NOMO-1 (cell line): Measurements from ENCODE around the gene MORN1.

Experiments used
- DNase-seq, 2 experiments: peaks; one replicate each; lab custom pipeline; 2025; ENCODE audit not compliant: unreplicated experiment in 2 of 2; lab: John Stamatoyannopoulos, UW

Gene MORN1

DNA sequence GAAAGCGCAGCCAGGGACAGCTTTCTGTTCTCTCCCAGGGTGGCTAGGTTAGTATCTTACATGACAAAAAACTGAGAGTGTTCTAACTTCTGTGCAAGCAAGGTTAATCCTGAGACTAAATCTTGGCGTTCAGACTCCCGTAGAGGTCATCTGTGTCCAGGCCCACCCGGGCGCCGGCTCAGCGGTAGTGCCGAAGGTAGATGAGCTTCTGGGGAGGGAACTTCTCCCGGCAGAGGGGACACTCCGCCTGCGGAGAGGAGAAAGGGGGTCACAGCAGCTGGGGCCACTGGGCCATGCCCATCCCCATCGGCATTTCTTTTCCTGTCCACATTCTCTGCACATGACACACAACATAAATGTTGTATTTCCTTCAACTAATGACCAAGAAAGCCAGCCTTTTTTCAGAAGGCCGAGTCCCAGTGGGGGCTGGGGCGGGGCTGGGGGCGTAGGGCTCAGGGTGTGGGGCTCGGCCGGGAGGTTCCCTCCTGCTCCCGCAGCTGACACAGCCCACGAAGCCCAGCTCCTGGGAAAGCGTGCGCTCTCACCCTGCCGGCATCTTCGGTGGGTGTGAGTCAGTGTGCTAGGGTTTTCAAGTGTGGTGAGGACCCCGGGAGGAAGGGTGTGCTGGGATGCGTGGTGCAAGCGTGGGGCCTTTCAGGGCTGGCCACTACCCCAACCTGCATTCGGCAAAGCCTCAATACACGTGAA, 14.4 kb upstream of the MORN1 start:
- DNase-seq, result no peak

DNA sequence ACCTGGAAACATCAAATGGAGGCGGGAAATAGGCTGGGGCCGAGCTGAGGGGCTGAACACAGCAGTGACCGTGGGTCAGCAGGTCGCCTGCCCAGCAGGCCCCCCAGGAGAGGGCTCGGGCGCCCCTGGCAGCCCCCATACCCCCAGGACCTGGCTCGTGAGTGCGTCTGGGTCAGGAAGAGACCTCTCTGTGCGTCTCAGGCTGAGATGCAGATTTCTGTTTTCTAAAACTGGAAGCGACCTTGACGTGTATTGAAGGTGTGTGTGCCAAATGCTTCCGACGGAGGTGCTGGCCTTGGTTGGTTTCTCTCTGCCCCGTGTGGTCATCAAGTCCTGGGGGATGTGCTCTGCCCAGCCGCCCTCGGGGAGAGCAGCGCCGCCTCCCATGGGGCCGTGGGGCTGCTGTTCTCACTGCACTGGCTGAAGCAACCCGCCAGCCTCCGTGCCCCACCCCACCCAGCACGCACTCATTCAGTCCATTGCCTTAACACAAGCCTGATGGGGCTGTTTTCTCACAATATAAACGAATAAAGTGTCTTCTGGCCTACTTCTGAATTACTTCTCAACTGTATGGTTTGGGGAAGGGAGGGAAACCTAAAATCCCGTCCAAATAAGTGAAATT, 13.6 kb upstream of the MORN1 start:
- DNase-seq, result no peak

DNA sequence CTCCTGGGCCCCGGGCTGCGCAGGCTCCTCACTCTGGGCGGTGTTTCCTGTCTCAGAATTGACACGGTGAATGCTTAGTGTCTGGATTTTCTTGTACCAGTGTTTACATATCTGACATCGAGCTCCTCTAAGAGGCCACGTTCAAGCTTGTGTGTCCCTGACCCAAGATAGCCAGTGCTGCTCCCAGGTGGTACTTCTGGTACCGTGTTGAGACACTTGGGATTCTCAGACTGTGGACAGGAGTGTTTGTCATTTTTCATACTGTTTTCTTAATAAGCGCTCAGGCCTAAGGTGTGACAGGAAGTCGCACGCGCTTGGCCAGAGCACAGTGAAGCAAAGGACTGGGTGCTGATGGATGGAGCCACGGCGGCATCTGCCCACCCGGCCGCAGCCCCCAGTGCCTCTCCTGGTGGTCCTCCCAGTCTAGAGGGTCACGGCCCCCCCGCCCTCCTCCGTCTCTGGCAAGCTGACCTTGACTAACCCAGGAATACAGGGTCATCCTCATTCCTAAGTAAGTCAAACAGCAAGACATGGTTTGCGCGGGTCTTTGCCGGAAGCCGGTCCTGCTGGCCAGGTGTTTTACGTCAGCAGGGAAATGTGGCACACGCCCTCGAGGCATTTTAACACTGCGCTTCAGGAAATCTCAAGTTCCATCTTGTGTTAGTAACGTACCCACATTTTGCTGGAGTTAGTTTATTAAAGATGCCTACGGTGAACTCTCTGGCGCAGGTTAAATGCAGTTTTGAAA, 13.0 kb upstream of the MORN1 start:
- DNase-seq, result no peak

DNA sequence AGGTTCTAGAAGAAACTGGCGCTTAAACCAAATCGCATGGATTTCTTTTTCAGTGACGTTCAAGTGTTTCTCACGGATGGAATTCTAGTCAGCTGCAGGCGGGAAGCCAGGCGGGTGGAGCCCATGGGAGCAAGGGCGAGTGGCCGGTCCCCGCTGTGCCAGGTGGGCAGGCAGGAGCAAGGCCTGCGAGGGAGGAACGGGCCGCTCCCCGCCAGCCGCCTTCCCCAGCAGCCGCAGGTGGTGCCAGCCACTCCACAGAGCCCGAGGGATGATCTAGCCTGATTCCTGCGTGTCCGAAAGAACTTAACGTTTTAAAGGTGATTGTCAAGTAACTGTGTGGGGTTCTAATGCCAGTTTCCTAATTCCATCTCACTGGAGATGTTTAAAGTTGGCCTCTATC, 11.9 kb upstream of the MORN1 start:
- no peak for DNase-seq

DNA sequence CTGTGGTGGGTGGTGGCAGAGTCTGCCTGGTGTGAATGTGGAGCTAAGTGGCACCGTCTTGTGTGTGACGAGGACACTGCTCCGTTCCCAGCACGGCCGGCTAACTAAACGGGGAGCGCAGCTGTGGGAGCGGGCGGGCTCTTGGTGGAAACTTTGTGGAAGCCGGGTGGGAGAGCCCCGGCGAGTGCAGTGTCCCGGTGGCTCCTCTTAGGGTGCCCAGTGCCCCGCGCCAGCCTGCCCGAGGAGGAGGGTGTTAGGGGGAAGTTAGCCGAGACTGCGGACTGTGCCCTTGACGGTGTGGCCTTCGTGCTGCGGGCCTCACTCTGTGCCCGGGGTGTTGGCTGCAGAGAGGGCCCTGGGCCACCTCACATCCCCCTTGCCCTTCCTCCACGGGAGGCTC, 11.1 kb upstream of the MORN1 start:
- no peak for DNase-seq

DNA sequence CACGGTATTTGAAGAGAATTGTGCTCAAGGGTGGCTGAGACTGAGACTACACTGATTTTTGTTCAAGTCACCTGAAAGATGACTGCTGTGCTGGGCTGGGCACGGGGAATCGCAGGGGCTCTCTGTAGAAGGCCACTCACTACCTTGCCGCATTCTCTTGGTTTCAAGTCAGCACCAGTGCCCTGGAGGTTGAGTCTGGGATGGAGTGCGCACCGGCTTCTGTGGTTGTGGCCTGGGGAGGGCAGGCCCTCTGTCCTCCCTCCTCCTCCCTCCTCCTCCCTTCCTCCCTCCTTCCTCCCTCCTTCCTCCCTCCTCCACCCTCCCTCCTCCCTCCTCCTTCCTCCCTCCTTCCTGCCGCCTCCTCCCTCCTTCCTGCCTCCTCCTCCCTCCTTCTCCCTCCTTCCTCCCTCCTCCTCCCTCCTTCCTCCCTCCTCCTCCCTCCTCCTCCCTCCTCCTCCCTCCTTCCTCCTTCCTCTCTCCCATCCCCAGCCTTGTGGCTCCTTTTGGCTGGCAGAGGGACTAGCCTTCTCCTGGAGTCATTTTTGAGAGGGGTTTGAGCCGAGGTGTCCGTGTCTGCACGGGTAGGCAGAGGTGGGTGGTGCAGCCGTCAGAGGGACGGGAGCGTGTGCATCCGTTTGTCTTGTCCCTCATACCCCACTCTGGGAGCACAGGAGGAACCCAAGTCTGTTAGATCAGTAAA, 9.7 kb upstream of the MORN1 start:
- no peak for DNase-seq

DNA sequence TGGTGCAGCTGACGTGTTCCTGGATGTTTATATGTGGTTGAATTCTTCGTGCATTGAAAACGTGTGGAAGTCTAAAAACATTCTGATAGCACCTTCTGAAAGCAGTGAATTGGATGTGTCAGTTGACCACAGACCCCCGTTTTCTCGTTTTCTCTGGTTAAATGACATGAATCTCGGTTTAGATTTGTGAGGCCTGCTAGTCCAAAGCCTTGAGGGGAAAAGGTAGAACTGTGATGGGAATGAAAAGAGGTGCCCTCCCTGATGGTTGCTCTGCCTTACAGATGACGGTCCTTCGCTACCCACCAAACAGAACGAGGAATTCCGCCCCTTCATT, 9.2 kb upstream of the MORN1 start:
- no peak for DNase-seq

DNA sequence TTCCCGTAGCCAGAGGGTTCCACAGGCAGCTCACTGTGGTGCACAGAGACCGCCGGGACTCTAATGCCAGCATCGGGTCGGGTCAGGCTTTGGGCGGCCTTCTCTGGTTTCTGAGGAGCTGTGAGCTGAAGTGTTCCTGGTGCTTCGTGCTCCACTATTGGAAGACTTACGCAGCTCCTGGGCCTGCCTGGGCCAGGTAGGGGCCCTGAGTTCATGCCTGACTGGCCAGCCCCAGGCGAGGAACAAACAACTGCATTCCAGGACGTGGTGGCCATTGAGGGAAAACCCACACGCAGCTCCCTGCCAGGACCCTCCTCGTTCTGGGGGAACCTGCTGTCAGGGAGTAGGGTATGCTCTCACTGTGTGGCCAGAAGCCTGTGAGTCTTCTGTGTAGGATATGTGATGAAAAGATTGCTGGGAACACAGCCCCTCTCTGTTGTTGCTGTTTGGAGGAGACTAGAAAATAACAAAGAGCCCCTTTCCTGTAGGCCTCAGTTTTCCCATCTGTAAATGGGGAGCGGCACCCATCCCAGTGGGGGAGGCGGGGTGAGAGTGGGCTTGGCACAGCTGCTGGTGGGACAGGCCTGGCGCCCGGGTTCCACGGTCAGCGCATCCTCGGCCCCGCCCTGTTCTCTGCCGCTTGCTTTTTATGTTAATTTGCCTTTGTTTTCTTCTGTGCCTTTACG, 8.7 kb upstream of the MORN1 start:
- no peak for DNase-seq

DNA sequence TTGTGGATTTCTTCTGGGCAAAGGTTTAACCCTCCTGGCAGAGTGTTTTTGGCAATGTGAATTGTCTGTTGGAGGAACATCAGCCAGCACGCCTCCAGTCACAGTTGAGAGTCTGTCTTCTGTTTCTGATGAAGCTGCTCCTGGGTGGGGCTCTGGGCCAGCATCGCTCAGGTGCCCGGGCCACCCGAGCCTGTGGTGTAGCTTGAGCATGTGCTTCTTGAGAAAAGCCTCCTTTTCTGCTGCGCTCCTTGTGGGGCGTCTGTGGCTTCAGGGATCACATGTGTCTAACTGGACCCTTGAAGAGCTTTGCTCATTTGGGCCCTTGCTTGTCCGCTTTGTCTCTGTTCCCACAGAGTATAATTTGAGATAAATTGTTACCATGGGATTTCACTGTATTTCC, 7.5 kb upstream of the MORN1 start:
- DNase-seq, result no peak

DNA sequence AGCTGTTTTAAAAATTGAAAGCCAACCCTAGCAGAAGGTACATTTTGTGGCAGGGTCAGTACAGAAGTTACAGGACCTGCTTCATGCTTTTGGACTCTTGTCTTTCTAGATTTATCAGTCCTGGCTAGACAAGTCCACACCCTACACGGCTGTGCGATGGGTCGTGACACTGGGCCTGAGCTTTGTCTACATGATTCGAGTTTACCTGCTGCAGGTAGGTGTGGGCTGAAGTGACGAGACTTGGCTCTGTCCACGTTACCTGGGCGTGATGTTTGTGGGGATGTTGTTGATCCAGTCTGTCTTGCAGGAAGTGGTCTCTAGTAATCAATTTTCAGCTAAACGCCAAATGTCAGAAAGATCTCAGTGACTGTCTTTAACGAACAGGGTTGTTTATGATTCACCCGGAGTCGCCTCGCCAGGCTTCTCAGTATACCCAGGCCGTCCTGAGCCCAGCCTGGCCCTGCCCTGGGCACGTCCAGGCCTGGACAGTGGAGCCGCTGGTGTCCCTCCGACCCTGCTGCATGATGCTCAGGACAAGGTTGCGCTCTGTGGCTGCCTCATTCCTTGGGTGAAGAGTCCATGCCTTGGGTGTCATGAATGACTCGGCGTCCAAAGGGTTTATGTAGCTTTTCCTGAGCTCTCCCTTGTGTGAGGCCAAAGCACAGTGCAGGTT, 5.8 kb upstream of the MORN1 start:
- no peak for DNase-seq

DNA sequence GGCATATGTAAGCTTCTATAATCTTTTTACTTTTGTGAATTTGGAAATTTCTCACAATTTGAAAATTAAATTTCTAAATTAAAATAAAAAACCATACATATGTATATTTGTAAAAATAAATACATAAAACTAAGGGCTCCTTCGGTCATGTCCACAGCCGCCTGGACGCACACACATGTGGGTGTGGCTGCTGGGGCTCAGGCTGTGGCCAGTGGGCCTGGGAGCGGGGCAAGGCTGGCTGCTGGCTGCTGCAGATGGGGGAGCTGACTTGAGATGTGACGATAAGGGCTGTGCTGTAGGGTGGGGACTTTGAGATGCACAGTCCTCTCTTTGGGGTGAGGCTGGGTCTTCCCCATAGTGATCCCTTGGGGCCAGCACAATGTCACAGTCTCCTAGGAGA, 5.1 kb upstream of the MORN1 start:
- no peak for DNase-seq

DNA sequence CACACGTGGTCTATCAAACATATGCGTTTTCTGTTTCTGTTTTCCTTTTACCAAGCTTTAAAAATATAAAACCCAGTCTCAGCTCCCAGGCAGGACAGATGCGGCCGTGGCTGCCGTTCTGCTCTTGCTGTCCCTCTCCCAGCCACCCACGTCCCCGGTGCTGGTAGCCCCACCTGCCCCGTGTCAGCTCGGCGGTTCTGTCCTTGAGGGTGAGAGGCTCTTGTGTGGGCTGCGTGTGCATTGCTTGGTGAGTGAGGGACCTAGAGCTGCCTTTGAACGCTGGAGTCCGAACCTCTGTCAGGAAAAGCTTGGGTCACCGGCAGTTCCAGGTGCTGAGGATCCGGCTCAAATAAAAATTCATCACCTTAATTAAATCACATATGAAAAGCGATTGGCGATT, 4.7 kb upstream of the MORN1 start:
- DNase-seq, result no peak

DNA sequence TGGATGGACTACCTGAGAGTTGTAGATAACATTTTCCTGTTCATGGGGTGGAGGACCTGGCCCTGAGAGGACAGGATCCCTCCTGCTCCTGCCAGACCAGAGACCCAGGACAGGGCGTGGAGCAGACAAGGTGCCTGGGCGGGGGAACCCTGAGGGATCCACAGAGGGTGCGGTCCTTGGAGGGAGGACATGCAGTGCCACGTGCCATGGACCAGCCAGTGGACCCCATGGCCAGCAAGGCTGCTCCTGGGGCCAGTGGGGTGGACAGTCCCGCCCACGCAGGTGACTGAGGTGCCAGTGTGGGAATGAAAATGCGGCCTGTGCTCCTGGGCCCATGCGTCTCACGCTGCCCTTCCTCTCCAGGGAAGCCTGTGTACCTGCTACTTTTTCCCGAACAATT, 3.9 kb upstream of the MORN1 start:
- no peak for DNase-seq

DNA sequence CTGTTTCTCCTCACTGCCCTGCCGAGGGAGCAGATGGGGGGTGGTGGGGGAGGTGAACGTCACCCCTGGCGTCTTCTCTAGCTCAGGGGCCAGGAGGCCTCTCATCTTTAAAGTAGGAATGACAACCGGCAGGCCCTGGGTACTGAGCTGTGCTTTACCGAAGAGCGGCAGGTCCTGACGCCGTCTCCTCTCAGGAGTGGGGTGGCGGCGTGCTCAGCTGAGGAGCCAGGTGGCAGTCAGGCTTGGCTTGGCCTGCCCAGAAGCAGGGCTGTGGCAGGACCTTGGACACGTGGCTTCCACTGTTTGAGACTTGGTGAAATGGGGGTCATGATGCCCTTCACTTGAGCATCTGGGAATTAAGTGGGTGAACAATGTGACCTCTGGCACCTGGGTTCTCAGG, 3.4 kb upstream of the MORN1 start:
- DNase-seq, result no peak

DNA sequence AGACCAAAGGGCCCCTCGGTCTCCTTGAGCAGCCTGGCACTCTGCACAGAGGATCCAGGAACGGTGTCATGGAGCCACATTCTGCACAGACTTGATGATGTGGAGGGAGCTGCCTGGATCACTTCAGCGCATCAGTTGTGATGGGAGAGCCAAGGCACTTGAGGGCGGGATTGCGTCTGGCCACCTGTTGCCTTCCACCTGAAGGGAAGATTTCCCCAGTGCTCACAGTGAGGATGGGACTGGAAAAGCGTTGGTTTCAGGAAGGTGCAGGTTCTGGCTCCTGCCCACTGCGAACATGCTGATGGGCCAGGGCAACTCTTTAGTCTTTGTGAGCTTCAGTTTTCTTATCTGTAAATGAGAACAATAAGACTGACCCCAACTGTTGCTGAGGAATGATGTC, 2.9 kb upstream of the MORN1 start:
- no peak for DNase-seq

DNA sequence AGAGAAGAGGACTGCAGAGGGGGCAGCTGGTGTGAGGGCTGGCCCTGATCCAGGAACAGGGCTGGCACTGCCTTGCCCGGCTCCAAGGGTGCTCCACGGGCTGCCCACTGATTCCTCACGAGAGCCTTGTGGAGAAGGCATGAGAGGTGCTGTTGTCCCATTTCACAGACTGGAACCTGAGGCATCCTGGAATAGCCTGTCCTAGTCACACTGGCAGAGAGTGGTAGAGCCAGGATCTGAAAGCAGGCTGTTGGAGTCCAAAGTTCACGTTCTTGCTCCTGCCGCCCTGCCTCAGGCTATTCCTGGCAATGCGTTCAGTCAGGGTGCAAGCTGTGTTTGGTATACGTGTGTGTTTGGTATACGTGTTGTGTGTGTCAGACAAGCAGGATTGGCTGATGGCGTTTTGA, 2.1 kb upstream of the MORN1 start:
- no peak for DNase-seq

DNA sequence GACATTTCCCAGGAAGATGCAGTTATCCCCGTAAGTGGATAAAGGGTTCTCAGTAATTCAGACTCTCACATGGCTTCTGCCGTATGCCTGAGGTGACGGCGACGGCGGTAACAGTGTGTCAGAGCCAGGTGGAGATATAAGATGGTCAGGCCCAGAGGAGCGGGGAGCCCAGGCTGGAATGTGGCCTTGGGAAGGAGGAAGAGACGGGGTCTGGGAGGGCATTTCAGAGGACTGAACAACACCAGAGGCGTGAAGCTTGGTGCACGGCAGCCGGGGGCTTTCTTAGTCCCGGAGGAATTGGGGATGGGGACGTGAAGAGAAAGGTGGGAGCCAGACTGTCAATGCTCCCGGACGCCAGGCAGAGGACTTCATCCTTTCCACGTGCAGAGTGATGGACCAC, 1.3 kb upstream of the MORN1 start:
- DNase-seq, result no peak

DNA sequence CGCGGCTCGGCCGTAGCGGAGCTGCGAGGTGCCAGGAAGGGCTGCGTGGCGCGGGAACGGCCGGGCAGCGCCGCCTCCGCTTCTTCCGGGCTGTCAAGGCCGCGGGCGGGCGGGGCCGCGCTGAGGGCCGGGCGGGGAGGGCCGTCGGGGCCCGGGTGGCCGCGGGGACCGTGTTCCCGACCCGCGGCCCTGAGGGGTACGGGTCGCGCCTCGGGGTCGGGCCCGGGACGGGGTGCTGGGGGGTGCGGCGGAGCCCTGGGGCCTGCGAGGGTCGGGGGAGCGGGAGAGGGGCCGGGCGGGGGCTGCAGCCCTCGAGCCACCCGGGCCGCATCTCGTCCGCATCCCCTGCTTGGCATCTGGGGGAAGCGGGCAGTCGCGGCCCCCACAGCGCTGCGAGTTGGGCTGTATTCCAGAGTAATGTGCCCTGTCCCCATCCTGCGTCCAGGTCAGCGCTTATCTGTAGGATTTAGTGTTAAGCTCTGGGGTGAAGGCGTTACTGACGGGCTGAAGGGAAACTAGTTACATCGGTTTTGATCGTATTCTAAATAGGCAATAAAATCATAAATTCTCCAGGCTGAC, 666 bp upstream of the MORN1 start:
- DNase-seq, result no peak

DNA sequence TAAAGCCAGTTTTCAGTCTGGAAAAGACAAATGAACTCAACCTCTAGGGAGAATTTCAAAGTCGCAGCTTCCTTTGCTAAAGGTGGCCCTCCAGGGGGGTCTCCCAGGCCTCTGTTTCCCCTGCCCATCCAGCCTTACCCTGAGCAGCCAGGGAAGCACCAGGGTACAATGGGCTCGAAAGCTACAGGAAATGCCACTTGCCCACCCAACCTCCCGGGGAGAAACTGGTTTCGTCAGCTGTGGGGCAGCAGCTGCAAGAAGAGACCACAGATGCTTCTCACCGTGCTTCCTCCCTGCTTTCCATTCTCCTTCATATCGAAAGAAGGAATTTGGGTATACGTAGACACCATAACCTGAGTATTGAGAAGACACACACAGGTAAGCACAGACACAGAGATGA, 1.7 kb downstream of the MORN1 start:
- no peak for DNase-seq
